Hepatocyte (in vitro differentiated cells): ENCODE data around the gene FNBP1L. TPM values are rescaled to one million over a fixed set of nuclear protein-coding genes. Genes with fewer than 3 reads are reported as not detected.

Experiments
- DNase-seq: peaks from one replicate; pipeline ENCODE4 v3.0.0-alpha.2; 2016; ENCODE audit warnings: low spot score
- H2AFZ ChIP-seq: fragments of 200-600 bp; sonication (generic); 2 replicates; pipeline ENCODE4 v1.6.0; 2016; ENCODE audit warnings: antibody characterized with exemption, mild to moderate bottlenecking
- H3K27ac ChIP-seq: fragments of 200-600 bp; sonication (generic); 2 replicates; pipeline ENCODE4 v1.5.1; 2016; ENCODE audit warnings: mild to moderate bottlenecking
- H3K27me3 ChIP-seq: fragments of 200-600 bp; sonication (generic); 2 replicates; pipeline ENCODE4 v1.6.1; 2016
- H3K36me3 ChIP-seq: fragments of 200-600 bp; sonication (generic); replicated peaks from 2 replicates; pipeline ENCODE4 v1.5.1; 2016; ENCODE audit warnings: low read depth; ENCODE audit not compliant: insufficient read depth
- H3K4me1 ChIP-seq: fragments of 200-600 bp; sonication (generic); 2 replicates; pipeline ENCODE4 v1.5.1; 2016; ENCODE audit warnings: mild to moderate bottlenecking, moderate library complexity; ENCODE audit not compliant: insufficient read depth
- H3K4me2 ChIP-seq: fragments of 200-600 bp; sonication (generic); 2 replicates; pipeline ENCODE4 v1.6.0; 2016
- H3K4me3 ChIP-seq: fragments of 200-600 bp; sonication (generic); 2 replicates; pipeline ENCODE4 v1.5.1; 2016; ENCODE audit warnings: mild to moderate bottlenecking
- H3K79me2 ChIP-seq: fragments of 200-600 bp; sonication (generic); 2 replicates; pipeline ENCODE4 v1.6.0; 2017; ENCODE audit warnings: mild to moderate bottlenecking
- H3K9me2 ChIP-seq: fragments of 200-600 bp; sonication (generic); replicated peaks from 2 replicates; pipeline ENCODE4 v1.6.0; 2017; ENCODE audit warnings: mild to moderate bottlenecking; ENCODE audit not compliant: insufficient read depth
- H3K9me3 ChIP-seq: fragments of 200-600 bp; sonication (generic); 2 replicates; pipeline ENCODE4 v1.5.1; 2016; ENCODE audit warnings: low read depth, mild to moderate bottlenecking
- H4K20me1 ChIP-seq: fragments of 200-600 bp; sonication (generic); 2 replicates; pipeline ENCODE4 v1.6.0; 2016; ENCODE audit warnings: mild to moderate bottlenecking; ENCODE audit not compliant: insufficient read depth, poor library complexity, severe bottlenecking
- EZH2 ChIP-seq: fragments of 200-600 bp; sonication (generic); IDR thresholded peaks from 2 replicates; pipeline ENCODE4 v1.6.1; 2016; ENCODE audit warnings: antibody characterized with exemption, mild to moderate bottlenecking, borderline replicate concordance
- EZH2phosphoT487 ChIP-seq: fragments of 200-600 bp; sonication (generic); IDR thresholded peaks from one replicate; pipeline ENCODE4 v1.6.1; 2018; ENCODE audit warnings: antibody characterized with exemption, mild to moderate bottlenecking, low read depth, moderate library complexity; ENCODE audit not compliant: unreplicated experiment, severe bottlenecking
- WGBS: methylation state at CpG from one replicate; pipeline ENCODE4 v1.1.6; 2016; ENCODE audit warnings: low lambda C conversion rate; ENCODE audit errors: missing lambda C conversion rate; 5-methylcytosine and 5-hydroxymethylcytosine counted together
- polyA plus RNA-seq: library from polyadenylated mRNA; unstranded; fragments of >200 nt; fragmentation: Nextera tagmentation; extraction: Ambion mirVana; gene quantifications from 2 replicates; pipeline ENCODE4 v1.2.1, GENCODE V29; 2016
- total RNA-seq: library from RNA; depleted of rRNA; stranded (reverse); fragments of >200 nt; gene quantifications from 2 replicates; pipeline ENCODE4 v1.2.3, GENCODE V29; 2014
- TF ChIP-seq, protein P1 (sequence below): fragments of 200-600 bp; sonication (generic); IDR thresholded peaks from 2 replicates; pipeline ENCODE4 v1.5.1; 2016; ENCODE audit warnings: antibody characterized with exemption, mild to moderate bottlenecking; ENCODE audit not compliant: poor library complexity

FNBP1L gene
- total and polyA plus RNA-seq, 2 experiments from 2014 or later: 46.8 to 98.8 TPM

DNA sequence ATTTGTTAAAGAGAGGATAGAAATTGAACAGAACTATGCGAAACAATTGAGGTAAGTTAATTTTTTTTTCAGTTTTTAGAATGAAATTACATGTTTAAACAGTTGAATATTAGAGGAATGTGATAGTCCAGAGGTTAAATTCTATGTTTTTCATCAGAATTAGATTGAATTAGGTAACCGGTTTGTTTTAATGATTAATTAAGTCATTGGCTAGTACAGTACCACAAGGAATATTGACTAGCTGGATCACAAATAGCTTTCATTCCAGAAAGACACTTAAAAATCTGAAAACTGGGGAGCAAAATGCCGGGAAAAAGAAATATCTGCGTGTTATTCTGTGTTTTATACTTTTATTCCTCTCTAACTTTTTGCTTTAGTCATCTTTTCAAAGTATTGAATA lies 51.6 kb downstream of the FNBP1L start:
- no peak overlapping the region for H2AFZ ChIP-seq
- peaks cover 6% of the 10 kb centered on the region for H3K4me1 ChIP-seq
- no peak overlapping the region for H3K4me3 ChIP-seq
- H3K9me3 ChIP-seq: no peaks in the 10 kb centered on the region
- WGBS: over 99% methylated on average over 4 of the region's 4 CpGs
- TF ChIP-seq, protein P1, sequence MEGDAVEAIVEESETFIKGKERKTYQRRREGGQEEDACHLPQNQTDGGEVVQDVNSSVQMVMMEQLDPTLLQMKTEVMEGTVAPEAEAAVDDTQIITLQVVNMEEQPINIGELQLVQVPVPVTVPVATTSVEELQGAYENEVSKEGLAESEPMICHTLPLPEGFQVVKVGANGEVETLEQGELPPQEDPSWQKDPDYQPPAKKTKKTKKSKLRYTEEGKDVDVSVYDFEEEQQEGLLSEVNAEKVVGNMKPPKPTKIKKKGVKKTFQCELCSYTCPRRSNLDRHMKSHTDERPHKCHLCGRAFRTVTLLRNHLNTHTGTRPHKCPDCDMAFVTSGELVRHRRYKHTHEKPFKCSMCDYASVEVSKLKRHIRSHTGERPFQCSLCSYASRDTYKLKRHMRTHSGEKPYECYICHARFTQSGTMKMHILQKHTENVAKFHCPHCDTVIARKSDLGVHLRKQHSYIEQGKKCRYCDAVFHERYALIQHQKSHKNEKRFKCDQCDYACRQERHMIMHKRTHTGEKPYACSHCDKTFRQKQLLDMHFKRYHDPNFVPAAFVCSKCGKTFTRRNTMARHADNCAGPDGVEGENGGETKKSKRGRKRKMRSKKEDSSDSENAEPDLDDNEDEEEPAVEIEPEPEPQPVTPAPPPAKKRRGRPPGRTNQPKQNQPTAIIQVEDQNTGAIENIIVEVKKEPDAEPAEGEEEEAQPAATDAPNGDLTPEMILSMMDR: no peak
- TF ChIP-seq EZH2 (no peak), EZH2phosphoT487 (no peak)
- H4K20me1 ChIP-seq: peaks cover 53% of the 10 kb centered on the region
- H3K27me3 ChIP-seq: no peaks in the 10 kb centered on the region
- no peak overlapping the region for H3K4me2 ChIP-seq
- H3K27ac ChIP-seq: no peak overlapping the region
- H3K79me2 ChIP-seq: peaks cover 98% of the 10 kb centered on the region
- no peak for DNase-seq
- H3K9me2 ChIP-seq: no peaks in the 10 kb centered on the region
- no peaks in the 10 kb centered on the region for H3K36me3 ChIP-seq

DNA sequence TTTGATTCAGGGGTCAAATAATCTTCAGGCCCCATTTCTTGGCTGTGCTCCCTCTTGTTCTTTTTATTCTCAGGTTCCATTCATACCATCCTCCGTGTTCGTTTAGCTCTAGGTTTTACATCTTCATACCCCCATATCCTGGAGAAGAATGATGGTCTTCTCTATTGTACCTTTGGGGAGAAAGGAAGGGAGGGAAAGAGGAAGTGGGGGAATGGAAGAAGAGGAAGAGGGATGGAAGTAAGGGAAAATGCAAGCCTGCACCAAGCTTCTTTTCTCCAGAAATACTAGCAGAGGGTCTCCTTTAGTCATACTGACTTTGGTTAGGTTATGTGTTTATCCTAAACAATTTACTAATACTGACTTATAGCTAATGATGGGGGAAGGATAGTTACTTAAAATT lies 52.4 kb downstream of the FNBP1L start:
- DNase-seq: no peak
- no peak for TF ChIP-seq EZH2phosphoT487
- TF ChIP-seq, protein P1: no peak
- H3K4me1 ChIP-seq: peaks cover 6% of the 10 kb centered on the region
- H3K4me3 ChIP-seq: no peak overlapping the region
- H3K4me2 ChIP-seq: no peak overlapping the region
- no peaks in the 10 kb centered on the region for H3K9me2 ChIP-seq
- H2AFZ ChIP-seq: no peak overlapping the region
- WGBS: 92% methylated on average over 2 of the region's 2 CpGs
- no peak overlapping the region for H3K27ac ChIP-seq
- H3K9me3 ChIP-seq: no peaks in the 10 kb centered on the region
- no peaks in the 10 kb centered on the region for H3K27me3 ChIP-seq
- H4K20me1 ChIP-seq: peaks cover 46% of the 10 kb centered on the region
- no peaks in the 10 kb centered on the region for H3K36me3 ChIP-seq
- peaks cover 98% of the 10 kb centered on the region for H3K79me2 ChIP-seq

DNA sequence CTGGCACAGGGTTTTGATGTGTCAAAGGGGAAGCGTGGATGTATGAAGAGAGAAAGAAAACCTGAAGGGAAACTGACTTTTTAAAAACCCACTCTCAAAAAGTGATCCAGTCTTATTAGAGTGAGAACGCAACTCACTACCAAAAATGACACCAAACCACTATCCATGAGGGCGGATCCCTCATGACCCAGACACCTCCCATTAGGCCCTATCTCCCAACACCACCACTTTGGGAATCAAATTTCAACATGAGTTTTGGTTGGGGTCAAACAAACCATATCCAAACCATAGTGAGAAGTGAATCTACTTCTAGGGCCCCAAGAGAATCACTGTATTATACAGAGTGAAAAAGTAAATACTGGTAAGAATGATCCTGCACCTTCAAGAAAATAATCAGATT lies 53.5 kb downstream of the FNBP1L start:
- 97% methylated on average over 3 of the region's 3 CpGs for WGBS
- no peak for DNase-seq
- Histone ChIP-seq H3K79me2 (peaks cover 98% of the 10 kb centered on the region), H3K4me3 (no peak overlapping the region), H2AFZ (no peak overlapping the region), H3K27ac (no peak overlapping the region), H3K36me3 (no peaks in the 10 kb centered on the region), H3K4me1 (peaks cover 6% of the 10 kb centered on the region), H3K9me2 (no peaks in the 10 kb centered on the region), H3K4me2 (no peak overlapping the region), H3K27me3 (no peaks in the 10 kb centered on the region), H3K9me3 (no peaks in the 10 kb centered on the region), H4K20me1 (peaks cover 44% of the 10 kb centered on the region)
- TF ChIP-seq EZH2phosphoT487: no peak
- TF ChIP-seq, protein P1: no peak
- no peak for TF ChIP-seq EZH2
